ENCODE measurements around the gene TENT4A.

GRCh38 chr5:6762697-6763096 lies 49.5 kb downstream of the TENT4A start:
- TF ChIP-seq POLR2AphosphoS5 (IDR thresholded peaks at IDR 0.05) = no peak
- no peak for TF ChIP-seq CTCF (IDR thresholded peaks at IDR 0.05)
- TF ChIP-seq POLR2A (IDR thresholded peaks at IDR 0.05) = no peak

Data from upper lobe of left lung (tissue), 4 donors.